GM12878 (cell line): ENCODE data around the gene GPR21. TPM values are rescaled to one million over a fixed set of nuclear protein-coding genes. Genes with fewer than 3 reads are reported as not detected.

Experiments
- ATAC-seq: fragments of 200-7000 bp; cut with Tn5 transposase; 3 replicates; pipeline ENCODE4 v1.9.1; 2020; ENCODE audit warnings: mild to moderate bottlenecking, moderate library complexity
- BruUV-seq: library from RNA; stranded (reverse); fragments of 400-500 nt; replicated peaks from 2 replicates; lab custom pipeline; 2021; lab: Mats Ljungman, UMichigan
- CTCF ChIA-PET: fragments of 300-600 bp; sonication (Branson Sonifier 250); formaldehyde crosslinking; extraction: SDS; loops from one replicate; lab custom pipeline; 2021; ENCODE audit warnings: inconsistent platforms; lab: Yijun Ruan, JAX
- POLR2A ChIA-PET: fragments of 350-600 bp; formaldehyde crosslinking; extraction: SDS; loops from one replicate; lab custom pipeline; 2021; ENCODE audit warnings: inconsistent platforms; lab: Charles Lee
- RAD21 ChIA-PET: fragments of 300-600 bp; sonication (Branson Sonifier 250); formaldehyde crosslinking; loops from one replicate; lab custom pipeline; 2023; ENCODE audit warnings: antibody characterized with exemption; ENCODE audit not compliant: unreplicated experiment; lab: Charles Lee
- SMC1A ChIA-PET: fragments of 300-600 bp; sonication (Branson Sonifier 250); formaldehyde crosslinking; loops from one replicate; lab custom pipeline; 2023; ENCODE audit not compliant: unreplicated experiment, uncharacterized antibody; lab: Charles Lee
- DNase-seq: peaks from one replicate; pipeline ENCODE4 v3.0.0-alpha.2; 2011; ENCODE audit warnings: low read depth, low spot score
- FAIRE-seq: peaks from 3 replicates; lab custom pipeline; 2011; peaks lifted over from hg19 to GRCh38; lab: Jason Lieb, UNC
- H2AFZ ChIP-seq: 2 replicates; pipeline ENCODE4 v1.6.0; 2011; ENCODE audit warnings: low read depth, low read length, control low read depth; ENCODE audit not compliant: control insufficient read depth
- H3K27ac ChIP-seq: 2 replicates; pipeline ENCODE4 v1.5.1; 2011; ENCODE audit warnings: control low read depth; ENCODE audit not compliant: control insufficient read depth, insufficient read depth
- H3K27me3 ChIP-seq, 2 experiments: replicated peaks in 1 of 2; 2 replicates each; pipeline versions ENCODE4 v1.6.0 to v1.6.1; 2011; ENCODE audit warnings: low read length in 1 of 2; ENCODE audit not compliant: control insufficient read depth in 2 of 2, insufficient read depth in 2 of 2
- H3K36me3 ChIP-seq, 2 experiments: 2 replicates each; pipeline ENCODE4 v1.5.1; 2011; ENCODE audit warnings: low read length in 1 of 2; ENCODE audit not compliant: control insufficient read depth in 2 of 2, insufficient read depth in 2 of 2
- H3K4me1 ChIP-seq: 2 replicates; pipeline ENCODE4 v1.6.1; 2011; ENCODE audit warnings: mild to moderate bottlenecking, low read length, moderate library complexity, mixed read lengths; ENCODE audit not compliant: control insufficient read depth, insufficient read depth
- H3K4me2 ChIP-seq: 2 replicates; pipeline ENCODE4 v1.6.0; 2011; ENCODE audit warnings: control low read depth; ENCODE audit not compliant: control insufficient read depth, insufficient read depth
- H3K4me3 ChIP-seq: fragments of 200-600 bp; sonication (generic); 2 replicates; pipeline ENCODE4 v1.5.1; 2016
- H3K79me2 ChIP-seq: 2 replicates; pipeline ENCODE4 v1.6.0; 2011; ENCODE audit warnings: low read length; ENCODE audit not compliant: control insufficient read depth, insufficient read depth
- H3K9ac ChIP-seq: 2 replicates; pipeline ENCODE4 v1.8.0; 2011; ENCODE audit warnings: low read length, control low read depth, mixed read lengths; ENCODE audit not compliant: control insufficient read depth, insufficient read depth
- H3K9me3 ChIP-seq: replicated peaks from 3 replicates; pipeline ENCODE4 v1.5.1; 2011; ENCODE audit warnings: mild to moderate bottlenecking, low read length; ENCODE audit not compliant: control insufficient read depth, insufficient read depth
- H4K20me1 ChIP-seq: 2 replicates; pipeline ENCODE4 v1.6.0; 2011; ENCODE audit not compliant: control insufficient read depth, insufficient read depth
- KLF5 ChIP-seq: fragments of 450-650 bp; IDR thresholded peaks from 2 replicates; pipeline ENCODE4 v1.6.1; 2014; ENCODE audit warnings: mild to moderate bottlenecking; ENCODE audit not compliant: partially characterized antibody
- NFYB ChIP-seq: IDR thresholded peaks from 2 replicates; pipeline ENCODE4 v1.6.1; 2011; ENCODE audit warnings: low read depth, mild to moderate bottlenecking, low read length, improper control_type of control experiment, moderate library complexity; ENCODE audit not compliant: insufficient read depth
- RBBP5 ChIP-seq: fragments of 200-600 bp; sonication (generic); conservative IDR thresholded peaks from 2 replicates; pipeline ENCODE4 v1.6.1; 2016
- RCOR1 ChIP-seq: conservative IDR thresholded peaks from 2 replicates; pipeline ENCODE4 v1.6.1; 2012; ENCODE audit warnings: low read depth, low read length, improper control_type of control experiment
- RFX5 ChIP-seq: IDR thresholded peaks from 2 replicates; pipeline ENCODE4 v1.6.1; 2011; ENCODE audit warnings: low read depth, low read length, improper control_type of control experiment
- TCF7 ChIP-seq: IDR thresholded peaks from 2 replicates; pipeline ENCODE4 v1.6.1; 2014; ENCODE audit warnings: antibody characterized with exemption, borderline replicate concordance
- WRNIP1 ChIP-seq: IDR thresholded peaks from 2 replicates; pipeline ENCODE4 v1.6.1; 2011; ENCODE audit warnings: low read depth, low read length, improper control_type of control experiment, borderline replicate concordance
- ZBED1 ChIP-seq: IDR thresholded peaks from 2 replicates; pipeline ENCODE4 v1.6.1; 2016; ENCODE audit warnings: borderline replicate concordance
- WGBS: methylation state at CpG from one replicate; pipeline ENCODE4 v1.1.6; 2016; ENCODE audit warnings: low lambda C conversion rate; ENCODE audit not compliant: insufficient replicate concordance, insufficient coverage; ENCODE audit errors: missing lambda C conversion rate; 5-methylcytosine and 5-hydroxymethylcytosine counted together
- in situ Hi-C: fragments of 300-500 bp; cut with MboI; formaldehyde crosslinking; loops from 9 replicates; pipeline ENCODE4 v1.14.3; 2018; ENCODE audit warnings: mixed read lengths
- intact Hi-C: fragments of 100-400 bp; cut with micrococcal nuclease; formaldehyde crosslinking; loops from one replicate; pipeline ENCODE4 v1.14.2; 2022; ENCODE audit not compliant: unreplicated experiment
- polyA plus RNA-seq, 11 experiments: library from polyadenylated mRNA; depleted of rRNA in 4 of 11; unstranded in 6 of 11; stranded (reverse) in 5 of 11; fragments of >200 nt; fragmentation: Nextera tagmentation in 4 of 11; fragmentation: Illumina TruSeq in 1 of 11; extraction: Ambion mirVana in 4 of 11; extraction: Trizol in 1 of 11; gene quantifications; 1 replicate in 1 of 11; 2 replicates in 10 of 11; pipeline versions ENCODE4 v1.2.1 to v1.2.3, GENCODE V29; 2011 to 2016; ENCODE audit warnings: inconsistent platforms in 2 of 11, missing spikeins in 2 of 11, low read depth in 1 of 11
- total RNA-seq, 4 experiments: library from RNA; depleted of rRNA in 3 of 4; stranded (reverse); fragments of >200 nt in 3 of 4; fragmentation: Illumina TruSeq in 1 of 4; extraction: Trizol in 1 of 4; gene quantifications; 2 replicates each; pipeline versions ENCODE4 v1.2.1 to v1.2.3, GENCODE V29; 2013 to 2021
- TF ChIP-seq, protein P1 (sequence below): fragments of 450-650 bp; IDR thresholded peaks from 2 replicates; pipeline ENCODE4 v1.6.1; 2017; ENCODE audit warnings: low read depth, mild to moderate bottlenecking, moderate library complexity

Gene GPR21
- total and polyA plus RNA-seq, 10 of the 15 experiments (the other 5 are each of a cell fraction or from before 2014, with no cell fraction given): 0.09 to 1.9 (median 0.57) TPM; not detected in 4

DNA sequence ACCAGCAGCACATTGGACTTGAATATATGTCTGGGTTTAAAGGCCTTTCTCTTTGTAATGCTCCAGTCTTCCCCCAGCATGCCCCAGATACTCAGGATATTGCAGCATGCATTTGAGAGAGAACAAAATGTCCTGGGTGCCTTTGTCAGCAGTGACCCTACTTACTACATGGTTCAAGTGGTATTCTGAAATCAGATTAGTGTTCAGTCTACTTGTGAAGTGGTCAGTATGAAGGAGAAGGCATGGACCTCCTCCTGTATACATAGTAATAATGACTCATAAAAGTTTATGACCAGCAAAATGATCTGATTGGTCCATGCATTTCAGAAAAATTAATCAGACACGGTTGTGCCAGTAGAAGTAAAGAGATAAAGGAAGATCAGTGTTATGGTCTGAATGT is 25.4 kb downstream of the GPR21 start:
- Histone ChIP-seq H3K27ac (no peak overlapping the region), H3K4me2 (no peak overlapping the region), H3K79me2 (no peaks in the 10 kb centered on the region; the same call in 1 of the 2 replicates), H3K4me3 (no peak overlapping the region), H3K36me3 (no peaks in the 10 kb centered on the region), H3K9me3 (no peaks in the 10 kb centered on the region), H2AFZ (no peak overlapping the region), H3K4me1 (no peaks in the 10 kb centered on the region), H3K9ac (no peak overlapping the region), H4K20me1 (no peaks in the 10 kb centered on the region), H3K27me3 (no peaks in the 10 kb centered on the region)
- intact Hi-C loops (no loop called here), in situ Hi-C loops (no loop called here)
- WGBS: 48% methylated on average over 1 of the region's 1 CpG
- no TSS peak for BruUV-seq
- RAD21 ChIA-PET: no interaction called here
- CTCF ChIA-PET: no interaction called here
- POLR2A ChIA-PET: no interaction called here
- ATAC-seq: no peak
- no peak for FAIRE-seq
- SMC1A ChIA-PET: no interaction called here
- TF ChIP-seq RBBP5 (no peak), NFYB (peak; percentile 77)
- TF ChIP-seq, protein P1, sequence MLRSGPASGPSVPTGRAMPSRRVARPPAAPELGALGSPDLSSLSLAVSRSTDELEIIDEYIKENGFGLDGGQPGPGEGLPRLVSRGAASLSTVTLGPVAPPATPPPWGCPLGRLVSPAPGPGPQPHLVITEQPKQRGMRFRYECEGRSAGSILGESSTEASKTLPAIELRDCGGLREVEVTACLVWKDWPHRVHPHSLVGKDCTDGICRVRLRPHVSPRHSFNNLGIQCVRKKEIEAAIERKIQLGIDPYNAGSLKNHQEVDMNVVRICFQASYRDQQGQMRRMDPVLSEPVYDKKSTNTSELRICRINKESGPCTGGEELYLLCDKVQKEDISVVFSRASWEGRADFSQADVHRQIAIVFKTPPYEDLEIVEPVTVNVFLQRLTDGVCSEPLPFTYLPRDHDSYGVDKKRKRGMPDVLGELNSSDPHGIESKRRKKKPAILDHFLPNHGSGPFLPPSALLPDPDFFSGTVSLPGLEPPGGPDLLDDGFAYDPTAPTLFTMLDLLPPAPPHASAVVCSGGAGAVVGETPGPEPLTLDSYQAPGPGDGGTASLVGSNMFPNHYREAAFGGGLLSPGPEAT: no peak
- no peak for DNase-seq

DNA sequence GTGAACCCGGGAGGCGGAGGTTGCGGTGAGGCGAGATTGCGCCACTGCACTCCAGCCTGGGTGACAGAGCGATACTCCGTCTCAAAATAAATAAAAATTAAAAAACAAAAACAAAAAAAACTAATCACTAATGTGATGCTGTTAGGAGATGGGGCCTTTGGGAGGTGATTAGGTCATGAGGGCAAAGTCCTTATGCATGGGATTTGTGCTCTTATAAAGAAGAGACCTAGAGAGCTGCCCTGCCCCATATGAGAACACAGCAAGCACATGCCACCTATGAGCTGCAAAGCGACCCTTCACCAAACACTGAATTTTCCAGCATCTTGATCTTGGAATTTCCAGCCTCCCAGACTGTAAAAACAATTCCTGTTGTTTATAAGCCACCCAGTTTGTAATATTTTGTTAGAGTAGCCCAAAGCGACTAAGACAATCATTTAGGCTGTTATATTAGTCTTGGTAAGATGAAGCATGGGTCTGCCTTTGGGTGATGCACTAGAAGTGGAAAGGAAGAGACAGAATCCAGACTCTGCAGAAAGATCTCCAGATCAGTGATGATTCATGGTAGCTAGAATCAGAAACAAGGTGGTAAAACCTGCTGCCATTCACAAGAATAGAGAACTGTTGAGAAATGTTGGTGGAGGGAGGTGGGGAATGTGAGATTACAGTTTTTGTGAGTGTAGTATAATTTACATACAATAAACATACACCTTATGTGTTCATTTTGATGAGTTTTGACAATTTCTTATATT is 26.2 kb downstream of the GPR21 start:
- H3K4me2 ChIP-seq: no peak overlapping the region
- SMC1A ChIA-PET: no interaction called here

More for the DNA sequence above, 26.2 kb downstream of the GPR21 start:
- in situ Hi-C loops (no loop called here), intact Hi-C loops (no loop called here)
- Histone ChIP-seq H3K79me2 (no peaks in the 10 kb centered on the region; the same call in 1 of the 2 replicates), H3K27ac (no peak overlapping the region), H4K20me1 (no peaks in the 10 kb centered on the region), H3K4me1 (no peaks in the 10 kb centered on the region), H3K9me3 (no peaks in the 10 kb centered on the region), H3K4me3 (no peak overlapping the region), H3K9ac (no peak overlapping the region), H3K27me3 (no peaks in the 10 kb centered on the region), H3K36me3 (no peaks in the 10 kb centered on the region), H2AFZ (no peak overlapping the region)
- POLR2A ChIA-PET: interaction anchor here (0.6 kb wide), 1 partner anchor 123 kb away, joined by 4 read pairs; no protein-coding TSS in a partner anchor
- RAD21 ChIA-PET: no interaction called here
- BruUV-seq: no TSS peak
- TF ChIP-seq RCOR1 (no peak), RFX5 (no peak), KLF5 (no peak), TCF7 (no peak), ZBED1 (no peak), WRNIP1 (no peak)
- FAIRE-seq (no peak), DNase-seq (no peak), ATAC-seq (no peak)
- CTCF ChIA-PET: no interaction called here
- 96% methylated on average over 9 of the region's 9 CpGs for WGBS
